Measurements from ENCODE around the gene KERA.

Gene KERA

GRCh38 chr12:91064640-91065039, 6.8 kb upstream of the KERA start:
- Histone ChIP-seq H3F3A (ENCODE audit: insufficient read depth, low read length) (no peaks in the 10 kb centered on the region), H3K9ac (ENCODE audit: low read length) (no peak overlapping the region), H4K20me1 (ENCODE audit: insufficient read depth, low read length) (no peaks in the 10 kb centered on the region), H3K4me3 (ENCODE audit: low read depth, low read length, poor library complexity, severe bottlenecking) (no peak overlapping the region), H3K79me2 (ENCODE audit: insufficient read depth, low read length) (no peaks in the 10 kb centered on the region), H3K9me2 (ENCODE audit: low read depth, low read length) (no peaks in the 10 kb centered on the region), H3K4me2 (ENCODE audit: low read length) (no peak overlapping the region), H3K36me3 (ENCODE audit: insufficient read depth, low read length) (no peaks in the 10 kb centered on the region), H3K27me3 (ENCODE audit: insufficient read depth, low read length) (no peaks in the 10 kb centered on the region), H3K9me3 (ENCODE audit: low read length) (no peaks in the 10 kb centered on the region), H2AFZ (ENCODE audit: low read length) (no peak overlapping the region), H3K4me1 (ENCODE audit: insufficient read depth, low read length, severe bottlenecking) (no peaks in the 10 kb centered on the region), H3K27ac (ENCODE audit: low read depth, low read length, poor library complexity, severe bottlenecking) (no peak overlapping the region)
- TF ChIP-seq EZH2 (IDR thresholded peaks at IDR 0.05; ENCODE audit: borderline replicate concordance, low read length) (no peak), CTCF (IDR thresholded peaks at IDR 0.05; ENCODE audit: low read length) (no peak)

DNA sequence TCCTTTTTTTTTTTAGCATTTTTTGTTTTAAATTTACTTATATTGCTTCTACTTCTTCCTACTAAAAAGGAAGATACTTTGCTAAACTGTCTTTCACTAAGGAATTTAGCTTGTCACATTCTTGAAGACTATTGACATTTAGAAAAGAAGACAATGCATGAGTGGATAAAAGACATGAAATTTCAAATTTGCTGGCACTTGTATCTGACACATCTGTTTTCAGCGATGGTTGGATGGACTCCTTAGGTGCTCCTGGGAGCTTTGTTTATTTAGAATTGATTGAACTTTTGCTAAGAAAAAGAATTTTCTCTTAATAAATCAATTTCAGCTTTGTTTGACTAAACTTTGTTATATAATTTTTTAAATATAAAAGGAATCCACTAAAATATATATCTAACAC, 3.3 kb upstream of the KERA start:
- Histone ChIP-seq H2AFZ (ENCODE audit: low read length) (no peak overlapping the region), H3K36me3 (ENCODE audit: insufficient read depth, low read length) (no peaks in the 10 kb centered on the region), H3K27ac (ENCODE audit: low read depth, low read length, poor library complexity, severe bottlenecking) (no peak overlapping the region), H3K79me2 (ENCODE audit: insufficient read depth, low read length) (no peaks in the 10 kb centered on the region), H3F3A (ENCODE audit: insufficient read depth, low read length) (no peaks in the 10 kb centered on the region), H3K27me3 (ENCODE audit: insufficient read depth, low read length) (no peaks in the 10 kb centered on the region), H3K9me3 (ENCODE audit: low read length) (no peaks in the 10 kb centered on the region), H3K4me1 (ENCODE audit: insufficient read depth, low read length, severe bottlenecking) (no peaks in the 10 kb centered on the region), H3K9ac (ENCODE audit: low read length) (no peak overlapping the region), H3K4me3 (ENCODE audit: low read depth, low read length, poor library complexity, severe bottlenecking) (no peak overlapping the region), H4K20me1 (ENCODE audit: insufficient read depth, low read length) (no peaks in the 10 kb centered on the region), H3K9me2 (ENCODE audit: low read depth, low read length) (no peaks in the 10 kb centered on the region), H3K4me2 (ENCODE audit: low read length) (no peak overlapping the region)
- TF ChIP-seq CTCF (IDR thresholded peaks at IDR 0.05; ENCODE audit: low read length), result no peak
- no peak for TF ChIP-seq EZH2 (IDR thresholded peaks at IDR 0.05; ENCODE audit: borderline replicate concordance, low read length)

DNA sequence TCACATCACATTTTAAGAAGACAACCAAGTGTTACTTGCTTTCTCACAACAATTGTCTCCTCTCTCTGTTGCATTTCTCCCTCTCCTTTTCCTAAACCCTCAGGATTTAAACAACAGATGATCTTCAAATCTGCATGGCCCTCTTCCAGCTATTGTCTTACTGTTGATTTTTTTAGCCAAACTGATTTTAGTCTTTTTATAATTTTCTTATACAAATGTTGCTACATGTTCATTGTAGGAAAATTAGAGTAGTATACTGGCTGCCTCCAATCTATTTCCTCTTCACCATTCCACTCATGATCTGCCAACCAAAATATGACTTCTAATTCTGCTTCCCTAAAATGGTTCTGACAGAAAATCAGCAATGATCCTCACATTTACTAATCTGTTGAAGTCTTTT, 1.4 kb upstream of the KERA start:
- no peaks in the 10 kb centered on the region for H3F3A ChIP-seq (ENCODE audit: insufficient read depth, low read length)
- TF ChIP-seq EZH2 (IDR thresholded peaks at IDR 0.05; ENCODE audit: borderline replicate concordance, low read length), result no peak
- TF ChIP-seq CTCF (IDR thresholded peaks at IDR 0.05; ENCODE audit: low read length), result no peak
- H3K4me2 ChIP-seq (ENCODE audit: low read length), result no peak overlapping the region
- no peaks in the 10 kb centered on the region for H3K79me2 ChIP-seq (ENCODE audit: insufficient read depth, low read length)
- H3K27ac ChIP-seq (ENCODE audit: low read depth, low read length, poor library complexity, severe bottlenecking), result no peak overlapping the region
- H3K4me1 ChIP-seq (ENCODE audit: insufficient read depth, low read length, severe bottlenecking), result no peaks in the 10 kb centered on the region
- H2AFZ ChIP-seq (ENCODE audit: low read length), result no peak overlapping the region
- no peaks in the 10 kb centered on the region for H3K36me3 ChIP-seq (ENCODE audit: insufficient read depth, low read length)
- no peaks in the 10 kb centered on the region for H4K20me1 ChIP-seq (ENCODE audit: insufficient read depth, low read length)
- H3K9me3 ChIP-seq (ENCODE audit: low read length), result no peaks in the 10 kb centered on the region
- H3K27me3 ChIP-seq (ENCODE audit: insufficient read depth, low read length), result no peaks in the 10 kb centered on the region
- no peaks in the 10 kb centered on the region for H3K9me2 ChIP-seq (ENCODE audit: low read depth, low read length)
- H3K9ac ChIP-seq (ENCODE audit: low read length), result no peak overlapping the region
- H3K4me3 ChIP-seq (ENCODE audit: low read depth, low read length, poor library complexity, severe bottlenecking), result no peak overlapping the region

All from OCI-LY1 (cell line).